Retinal pigment epithelial cell (primary cell): ENCODE results near the gene ADAMTS18.

Experiments used
- DNase-seq: peaks from one replicate; pipeline ENCODE4 v3.0.0-alpha.2; 2010; ENCODE audit warnings: low read depth
- H3K4me3 ChIP-seq: 2 replicates; pipeline ENCODE4 v1.5.1; 2011; ENCODE audit warnings: mild to moderate bottlenecking, low read length, control low read depth, moderate library complexity
- CTCF ChIP-seq: conservative IDR thresholded peaks from 2 replicates; pipeline ENCODE4 v1.5.1; 2011; ENCODE audit warnings: low read depth, low read length, control low read depth, inconsistent platforms

Gene ADAMTS18

GRCh38 chr16:77449208-77449607 lies 14.4 kb upstream of the ADAMTS18 start:
- no peak for DNase-seq
- TF ChIP-seq CTCF = no peak
- H3K4me3 ChIP-seq = no peak overlapping the region

- no peak overlapping the region for H3K4me3 ChIP-seq
- TF ChIP-seq CTCF = no peak
- no peak for DNase-seq
Observed at GRCh38 chr16:77445324-77445723, 10.5 kb upstream of the ADAMTS18 start.

GRCh38 chr16:77444147-77444460 lies 9.3 kb upstream of the ADAMTS18 start:
- H3K4me3 ChIP-seq = no peak overlapping the region
- TF ChIP-seq CTCF = no peak
- DNase-seq = no peak

- H3K4me3 ChIP-seq = no peak overlapping the region
- TF ChIP-seq CTCF = no peak
- DNase-seq = no peak
Observed at GRCh38 chr16:77443357-77444146, 8.7 kb upstream of the ADAMTS18 start.

GRCh38 chr16:77442078-77442477 lies 7.2 kb upstream of the ADAMTS18 start:
- no peak for TF ChIP-seq CTCF
- DNase-seq = no peak
- no peak overlapping the region for H3K4me3 ChIP-seq

GRCh38 chr16:77439106-77439505 lies 4.3 kb upstream of the ADAMTS18 start:
- no peak for TF ChIP-seq CTCF
- no peak for DNase-seq
- no peak overlapping the region for H3K4me3 ChIP-seq

- peak; percentile 21 for DNase-seq
- H3K4me3 ChIP-seq = no peak overlapping the region
- TF ChIP-seq CTCF = peak; percentile 59
Observed at GRCh38 chr16:77437859-77438258, 3.0 kb upstream of the ADAMTS18 start.
